SK-N-SH treated with all-trans-retinoic acid at 6 μM for 48 hours (cell line): ENCODE results near the gene CLN6.

ENCODE experiments used
- ATAC-seq: fragments of 200-7000 bp; cut with Tn5 transposase; 3 replicates; pipeline ENCODE4 v1.9.1; 2020; ENCODE audit warnings: mild to moderate bottlenecking, moderate library complexity
- CREB5 ChIP-seq: fragments of 250-450 bp; sonication (Bioruptor Pico); IDR thresholded peaks from 2 replicates; pipeline ENCODE4 v1.5.1; 2020; ENCODE audit warnings: low read depth, mild to moderate bottlenecking, moderate library complexity
- CSDC2 ChIP-seq: fragments of 250-450 bp; sonication (Bioruptor Pico); IDR thresholded peaks from 2 replicates; pipeline ENCODE4 v1.5.0; 2020; ENCODE audit warnings: mild to moderate bottlenecking, moderate library complexity
- CSRNP3 ChIP-seq: fragments of 250-450 bp; sonication (Bioruptor Pico); IDR thresholded peaks from 2 replicates; pipeline ENCODE4 v1.5.1; 2021; ENCODE audit warnings: mild to moderate bottlenecking, moderate library complexity
- ESRRG ChIP-seq: fragments of 250-450 bp; sonication (Bioruptor Pico); IDR thresholded peaks from 2 replicates; pipeline ENCODE4 v1.6.1; 2021; ENCODE audit warnings: mild to moderate bottlenecking
- GLIS3 ChIP-seq: fragments of 250-450 bp; sonication (Bioruptor Pico); IDR thresholded peaks from 2 replicates; pipeline ENCODE4 v1.5.0; 2020; ENCODE audit warnings: mild to moderate bottlenecking, moderate library complexity
- OSR1 ChIP-seq: fragments of 250-450 bp; sonication (Bioruptor Pico); IDR thresholded peaks from 2 replicates; pipeline ENCODE4 v1.8.0; 2022; ENCODE audit warnings: moderate library complexity, mild to moderate bottlenecking, inconsistent platforms
- PATZ1 ChIP-seq: fragments of 250-450 bp; sonication (Bioruptor Pico); IDR thresholded peaks from 2 replicates; pipeline ENCODE4 v1.8.0; 2020; ENCODE audit warnings: mild to moderate bottlenecking, moderate library complexity, borderline replicate concordance
- POU6F1 ChIP-seq: fragments of 250-450 bp; sonication (Bioruptor Pico); IDR thresholded peaks from 2 replicates; pipeline ENCODE4 v1.8.0; 2021; ENCODE audit warnings: low read depth, mild to moderate bottlenecking, moderate library complexity, borderline replicate concordance
- PPARA ChIP-seq: fragments of 250-450 bp; sonication (Bioruptor Pico); IDR thresholded peaks from 2 replicates; pipeline ENCODE4 v1.5.0; 2020; ENCODE audit warnings: mild to moderate bottlenecking, borderline replicate concordance
- RARB ChIP-seq: fragments of 250-450 bp; sonication (Bioruptor Pico); IDR thresholded peaks from 2 replicates; pipeline ENCODE4 v1.8.0; 2021; ENCODE audit warnings: mild to moderate bottlenecking, moderate library complexity
- SNAI2 ChIP-seq: fragments of 250-450 bp; sonication (Bioruptor Pico); IDR thresholded peaks from 2 replicates; pipeline ENCODE4 v1.5.0; 2020; ENCODE audit warnings: mild to moderate bottlenecking, moderate library complexity
- TCF4 ChIP-seq: fragments of 250-450 bp; sonication (Bioruptor Pico); IDR thresholded peaks from 2 replicates; pipeline ENCODE4 v1.8.0; 2021; ENCODE audit warnings: mild to moderate bottlenecking, moderate library complexity, borderline replicate concordance
- TOX ChIP-seq: fragments of 250-450 bp; sonication (Bioruptor Pico); IDR thresholded peaks from 2 replicates; pipeline ENCODE4 v1.8.0; 2021; ENCODE audit warnings: mild to moderate bottlenecking, moderate library complexity, borderline replicate concordance
- TSHZ2 ChIP-seq: fragments of 250-450 bp; sonication (Bioruptor Pico); IDR thresholded peaks from 2 replicates; pipeline ENCODE4 v1.5.0; 2020; ENCODE audit warnings: mild to moderate bottlenecking, moderate library complexity
- ZC3H10 ChIP-seq: fragments of 250-450 bp; sonication (Bioruptor Pico); IDR thresholded peaks from 2 replicates; pipeline ENCODE4 v1.5.1; 2021; ENCODE audit warnings: mild to moderate bottlenecking, moderate library complexity
- ZFP3 ChIP-seq: fragments of 250-450 bp; sonication (Bioruptor Pico); IDR thresholded peaks from 2 replicates; pipeline ENCODE4 v1.5.0; 2020; ENCODE audit warnings: mild to moderate bottlenecking, moderate library complexity
- ZFP30 ChIP-seq: fragments of 450-650 bp; formaldehyde crosslinking; IDR thresholded peaks from 2 replicates; pipeline ENCODE4 v1.5.0; 2022; ENCODE audit warnings: mild to moderate bottlenecking, moderate library complexity
- ZNF565 ChIP-seq: fragments of 450-650 bp; formaldehyde crosslinking; conservative IDR thresholded peaks from 2 replicates; pipeline ENCODE4 v1.5.0; 2020; ENCODE audit warnings: low read depth, mild to moderate bottlenecking, moderate library complexity
- ZNF70 ChIP-seq: fragments of 450-650 bp; formaldehyde crosslinking; IDR thresholded peaks from 2 replicates; pipeline ENCODE4 v1.5.0; 2020; ENCODE audit warnings: mild to moderate bottlenecking, moderate library complexity

CLN6 gene

GRCh38 chr15:68204776-68205557 is 24.6 kb downstream of the CLN6 start, which contains the start of gene CALML4:
Gene CALML4, minus strand, starts transcription at chr15:68205332. Its CDS starts 85 bp downstream, at chr15:68205247.
- no peak for TF ChIP-seq ESRRG
- TF ChIP-seq TCF4 (CRISPR knock-in tag): no peak
- no peak for TF ChIP-seq CREB5
- no peak for TF ChIP-seq TOX (CRISPR knock-in tag)
- no peak for TF ChIP-seq SNAI2
- no peak for TF ChIP-seq ZC3H10 (CRISPR knock-in tag)
- TF ChIP-seq, all 23 proteins: peak for 0
- no peak for ATAC-seq

GRCh38 chr15:68204361-68204760 is 25.2 kb downstream of the CLN6 start:
- TF ChIP-seq ZC3H10 (CRISPR knock-in tag) (no peak), TCF4 (CRISPR knock-in tag) (no peak), ZFP30 (CRISPR knock-in tag) (no peak), PPARA (CRISPR knock-in tag) (no peak), SNAI2 (no peak), TSHZ2 (CRISPR knock-in tag) (no peak), ZNF565 (CRISPR knock-in tag) (no peak), PATZ1 (CRISPR knock-in tag) (no peak), RARB (no peak), TOX (CRISPR knock-in tag) (no peak), OSR1 (CRISPR knock-in tag) (no peak), CSDC2 (CRISPR knock-in tag) (no peak), CSRNP3 (CRISPR knock-in tag) (no peak), ZFP3 (CRISPR knock-in tag) (no peak), POU6F1 (CRISPR knock-in tag) (no peak), ESRRG (no peak), GLIS3 (no peak)
- no peak for ATAC-seq

- no peak for ATAC-seq
- TF ChIP-seq SNAI2 (no peak), CSDC2 (CRISPR knock-in tag) (no peak)
Measured at GRCh38 chr15:68203956-68204355, 25.6 kb downstream of the CLN6 start.

GRCh38 chr15:68203486-68203885 is 26.0 kb downstream of the CLN6 start:
- no peak for ATAC-seq
- TF ChIP-seq POU6F1 (CRISPR knock-in tag) (no peak), TOX (CRISPR knock-in tag) (no peak), ZNF70 (CRISPR knock-in tag) (no peak), TSHZ2 (CRISPR knock-in tag) (no peak), CREB5 (no peak), ZFP3 (CRISPR knock-in tag) (no peak), ESRRG (no peak), RARB (no peak)
